ENCODE results near the gene ENDOU. TPM values are rescaled to one million over a fixed set of nuclear protein-coding genes. Genes with fewer than 3 reads are reported as not detected.
A peak's percentile ranks its signal among the peaks of the same experiment; 100 is the strongest.

The ENDOU gene
- total RNA-seq, 1 donor from 2014 or later: not detected

GRCh38 chr12:47722941-47723631, 2.2 kb downstream of the ENDOU start:
- H3K27me3 Mint-ChIP-seq (ENCODE audit: low read depth): peaks cover 4% of the 10 kb centered on the region
- TF ChIP-seq CTCF (IDR thresholded peaks at IDR 0.05): no peak
- H3K4me3 Mint-ChIP-seq (ENCODE audit: unreplicated experiment): no peak overlapping the region
- H3K9me3 Mint-ChIP-seq (ENCODE audit: low read depth): no peaks in the 10 kb centered on the region
- H3K27ac Mint-ChIP-seq (ENCODE audit: unreplicated experiment): no peak overlapping the region
- no peak for DNase-seq (ENCODE audit: low spot score)
- H3K4me1 Mint-ChIP-seq (ENCODE audit: low read depth): peaks cover 4% of the 10 kb centered on the region
- H3K36me3 Mint-ChIP-seq (ENCODE audit: low read depth): peaks cover 3% of the 10 kb centered on the region

- no peak for TF ChIP-seq CTCF (IDR thresholded peaks at IDR 0.05)
- H3K4me1 Mint-ChIP-seq (ENCODE audit: low read depth): peaks cover 12% of the 10 kb centered on the region
- H3K9me3 Mint-ChIP-seq (ENCODE audit: low read depth): no peaks in the 10 kb centered on the region
- H3K4me3 Mint-ChIP-seq (ENCODE audit: unreplicated experiment): no peak overlapping the region
- H3K27me3 Mint-ChIP-seq (ENCODE audit: low read depth): peaks cover 4% of the 10 kb centered on the region
- DNase-seq (ENCODE audit: low spot score): no peak
- peaks cover 3% of the 10 kb centered on the region for H3K36me3 Mint-ChIP-seq (ENCODE audit: low read depth)
- no peak overlapping the region for H3K27ac Mint-ChIP-seq (ENCODE audit: unreplicated experiment)
Measured at GRCh38 chr12:47722136-47722834, 3.0 kb downstream of the ENDOU start.

- Mint-ChIP-seq H3K27ac (ENCODE audit: unreplicated experiment) (no peak overlapping the region), H3K4me1 (ENCODE audit: low read depth) (peaks cover 15% of the 10 kb centered on the region), H3K4me3 (ENCODE audit: unreplicated experiment) (no peak overlapping the region), H3K36me3 (ENCODE audit: low read depth) (peaks cover 3% of the 10 kb centered on the region), H3K27me3 (ENCODE audit: low read depth) (peaks cover 4% of the 10 kb centered on the region), H3K9me3 (ENCODE audit: low read depth) (no peaks in the 10 kb centered on the region)
- no peak for TF ChIP-seq CTCF (IDR thresholded peaks at IDR 0.05)
- DNase-seq (ENCODE audit: low spot score): no peak
Measured at GRCh38 chr12:47721431-47721973, 3.8 kb downstream of the ENDOU start.

- H3K36me3 Mint-ChIP-seq (ENCODE audit: low read depth): no peaks in the 10 kb centered on the region
- TF ChIP-seq CTCF (IDR thresholded peaks at IDR 0.05): no peak
- DNase-seq (ENCODE audit: low spot score): no peak
- H3K27ac Mint-ChIP-seq (ENCODE audit: unreplicated experiment): no peak overlapping the region
- H3K27me3 Mint-ChIP-seq (ENCODE audit: low read depth): no peaks in the 10 kb centered on the region
- H3K9me3 Mint-ChIP-seq (ENCODE audit: low read depth): no peaks in the 10 kb centered on the region
- H3K4me3 Mint-ChIP-seq (ENCODE audit: unreplicated experiment): no peak overlapping the region
- H3K4me1 Mint-ChIP-seq (ENCODE audit: low read depth): peaks cover 24% of the 10 kb centered on the region
Measured at GRCh38 chr12:47718531-47718930, 6.8 kb downstream of the ENDOU start.

GRCh38 chr12:47717443-47718193, 7.7 kb downstream of the ENDOU start:
- peak overlapping the region; percentile 35 for H3K4me3 Mint-ChIP-seq (ENCODE audit: unreplicated experiment)

More at GRCh38 chr12:47717443-47718193, 7.7 kb downstream of the ENDOU start:
- Mint-ChIP-seq H3K36me3 (ENCODE audit: low read depth) (no peaks in the 10 kb centered on the region), H3K27me3 (ENCODE audit: low read depth) (no peaks in the 10 kb centered on the region), H3K27ac (ENCODE audit: unreplicated experiment) (peak overlapping the region; percentile 89), H3K4me1 (ENCODE audit: low read depth) (peaks cover 24% of the 10 kb centered on the region), H3K9me3 (ENCODE audit: low read depth) (no peaks in the 10 kb centered on the region)
- no peak for DNase-seq (ENCODE audit: low spot score)
- peak; percentile 92 for TF ChIP-seq CTCF (IDR thresholded peaks at IDR 0.05)
